RWPE2 (cell line): ENCODE data around the gene ZCCHC14.

Source experiments
- ATAC-seq: fragments of 200-7000 bp; cut with Tn5 transposase; 3 replicates; pipeline ENCODE4 v1.9.1; 2021; ENCODE audit warnings: low read depth
- DNase-seq: peaks from one replicate; pipeline ENCODE4 v3.0.0-alpha.2; 2020; ENCODE audit warnings: low spot score
- H3K27ac ChIP-seq: fragments of 450-650 bp; 2 replicates; pipeline ENCODE4 v1.5.1; 2017; ENCODE audit warnings: mild to moderate bottlenecking; ENCODE audit not compliant: poor library complexity, severe bottlenecking
- H3K27me3 ChIP-seq: fragments of 250-450 bp; sonication (Bioruptor Pico); 2 replicates; pipeline ENCODE4 v1.5.1; 2021; ENCODE audit warnings: mild to moderate bottlenecking, moderate library complexity; ENCODE audit not compliant: insufficient read depth, poor library complexity, severe bottlenecking
- H3K36me3 ChIP-seq: fragments of 250-450 bp; sonication (Bioruptor Pico); 2 replicates; pipeline ENCODE4 v1.5.1; 2020; ENCODE audit warnings: low read depth, mild to moderate bottlenecking, moderate library complexity
- H3K4me1 ChIP-seq: fragments of 250-450 bp; sonication (Bioruptor Pico); 2 replicates; pipeline ENCODE4 v1.5.1; 2021; ENCODE audit warnings: mild to moderate bottlenecking, moderate library complexity; ENCODE audit not compliant: insufficient read depth, poor library complexity, severe bottlenecking
- H3K4me3 ChIP-seq: fragments of 250-450 bp; sonication (Bioruptor Pico); 2 replicates; pipeline ENCODE4 v1.5.1; 2021; ENCODE audit warnings: mild to moderate bottlenecking, moderate library complexity; ENCODE audit not compliant: severe bottlenecking
- H3K9me3 ChIP-seq: fragments of 250-450 bp; sonication (Bioruptor Pico); 2 replicates; pipeline ENCODE4 v1.5.1; 2021; ENCODE audit warnings: mild to moderate bottlenecking, moderate library complexity; ENCODE audit not compliant: severe bottlenecking
- TF ChIP-seq, protein P1 (sequence below): fragments of 450-650 bp; IDR thresholded peaks from one replicate; pipeline ENCODE4 v1.5.1; 2017; ENCODE audit warnings: mild to moderate bottlenecking, moderate library complexity; ENCODE audit not compliant: poor library complexity, severe bottlenecking

ZCCHC14 gene

GRCh38 chr16:87356491-87356853 lies 136.4 kb downstream of the ZCCHC14 start:
- ATAC-seq (no peak), DNase-seq (no peak)
- peaks cover 33% of the 10 kb centered on the region for H3K36me3 ChIP-seq
- TF ChIP-seq, protein P1, sequence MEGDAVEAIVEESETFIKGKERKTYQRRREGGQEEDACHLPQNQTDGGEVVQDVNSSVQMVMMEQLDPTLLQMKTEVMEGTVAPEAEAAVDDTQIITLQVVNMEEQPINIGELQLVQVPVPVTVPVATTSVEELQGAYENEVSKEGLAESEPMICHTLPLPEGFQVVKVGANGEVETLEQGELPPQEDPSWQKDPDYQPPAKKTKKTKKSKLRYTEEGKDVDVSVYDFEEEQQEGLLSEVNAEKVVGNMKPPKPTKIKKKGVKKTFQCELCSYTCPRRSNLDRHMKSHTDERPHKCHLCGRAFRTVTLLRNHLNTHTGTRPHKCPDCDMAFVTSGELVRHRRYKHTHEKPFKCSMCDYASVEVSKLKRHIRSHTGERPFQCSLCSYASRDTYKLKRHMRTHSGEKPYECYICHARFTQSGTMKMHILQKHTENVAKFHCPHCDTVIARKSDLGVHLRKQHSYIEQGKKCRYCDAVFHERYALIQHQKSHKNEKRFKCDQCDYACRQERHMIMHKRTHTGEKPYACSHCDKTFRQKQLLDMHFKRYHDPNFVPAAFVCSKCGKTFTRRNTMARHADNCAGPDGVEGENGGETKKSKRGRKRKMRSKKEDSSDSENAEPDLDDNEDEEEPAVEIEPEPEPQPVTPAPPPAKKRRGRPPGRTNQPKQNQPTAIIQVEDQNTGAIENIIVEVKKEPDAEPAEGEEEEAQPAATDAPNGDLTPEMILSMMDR, result no peak
- no peaks in the 10 kb centered on the region for H3K27me3 ChIP-seq
- no peak overlapping the region for H3K4me3 ChIP-seq
- no peak overlapping the region for H3K27ac ChIP-seq
- H3K4me1 ChIP-seq, result no peaks in the 10 kb centered on the region
- H3K9me3 ChIP-seq, result no peaks in the 10 kb centered on the region
